Ovary (tissue), 3 donors: Measurements from ENCODE around the gene KLB.

Experiments
- EP300 ChIP-seq: sonication (generic); formaldehyde crosslinking; IDR thresholded peaks from one replicate; pipeline ENCODE4 v1.6.1; 2017; ENCODE audit warnings: antibody characterized with exemption
- POLR2A ChIP-seq: fragments of 450-650 bp; IDR thresholded peaks from one replicate; pipeline ENCODE4 v1.6.1; 2017; ENCODE audit warnings: antibody characterized with exemption, mild to moderate bottlenecking, moderate library complexity
- TF ChIP-seq, protein P1 (sequence below), 3 donors: fragments of 450-650 bp in 2 of 3; fragments of 200-600 bp in 1 of 3; IDR thresholded peaks; one replicate each; pipeline versions ENCODE4 v1.5.1 to v1.8.0; 2016 to 2022; ENCODE audit warnings: antibody characterized with exemption in 3 of 3, mild to moderate bottlenecking in 1 of 3
- donor health status: DM: no; HTN: no; CAD: no.

DNA sequence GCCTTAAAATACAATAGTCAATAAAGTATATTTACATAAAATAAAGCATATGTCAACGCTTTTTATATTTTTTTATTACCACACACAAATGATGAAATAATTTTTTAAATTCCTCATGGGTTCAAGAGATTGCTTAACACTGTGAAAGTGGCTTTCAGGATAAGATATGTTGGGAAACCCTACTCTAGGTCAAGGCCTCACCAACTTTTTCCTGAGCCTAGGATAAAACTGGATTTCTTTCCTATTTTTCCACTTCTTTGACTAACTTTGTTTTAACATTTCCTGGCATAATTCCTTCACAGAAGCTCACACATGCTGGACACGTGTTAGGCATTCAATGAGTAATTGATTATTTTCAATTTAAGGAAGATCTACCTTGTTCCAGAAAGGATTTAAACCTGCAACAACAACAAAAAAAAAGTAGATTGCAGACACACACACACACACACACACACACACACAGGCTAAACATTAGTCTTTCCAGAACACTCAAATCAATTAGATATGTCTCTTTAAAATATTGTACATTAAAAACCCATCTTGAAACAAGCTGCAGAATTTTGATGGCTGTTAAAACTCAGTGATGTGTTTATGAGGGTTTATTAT, 9.1 kb downstream of the KLB start:
- TF ChIP-seq POLR2A (no peak), EP300 (no peak)
- TF ChIP-seq, protein P1, sequence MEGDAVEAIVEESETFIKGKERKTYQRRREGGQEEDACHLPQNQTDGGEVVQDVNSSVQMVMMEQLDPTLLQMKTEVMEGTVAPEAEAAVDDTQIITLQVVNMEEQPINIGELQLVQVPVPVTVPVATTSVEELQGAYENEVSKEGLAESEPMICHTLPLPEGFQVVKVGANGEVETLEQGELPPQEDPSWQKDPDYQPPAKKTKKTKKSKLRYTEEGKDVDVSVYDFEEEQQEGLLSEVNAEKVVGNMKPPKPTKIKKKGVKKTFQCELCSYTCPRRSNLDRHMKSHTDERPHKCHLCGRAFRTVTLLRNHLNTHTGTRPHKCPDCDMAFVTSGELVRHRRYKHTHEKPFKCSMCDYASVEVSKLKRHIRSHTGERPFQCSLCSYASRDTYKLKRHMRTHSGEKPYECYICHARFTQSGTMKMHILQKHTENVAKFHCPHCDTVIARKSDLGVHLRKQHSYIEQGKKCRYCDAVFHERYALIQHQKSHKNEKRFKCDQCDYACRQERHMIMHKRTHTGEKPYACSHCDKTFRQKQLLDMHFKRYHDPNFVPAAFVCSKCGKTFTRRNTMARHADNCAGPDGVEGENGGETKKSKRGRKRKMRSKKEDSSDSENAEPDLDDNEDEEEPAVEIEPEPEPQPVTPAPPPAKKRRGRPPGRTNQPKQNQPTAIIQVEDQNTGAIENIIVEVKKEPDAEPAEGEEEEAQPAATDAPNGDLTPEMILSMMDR (IDR thresholded peaks at IDR 0.05), result no peak
